Smooth muscle cell (in vitro differentiated cells): ENCODE data around the gene LDLRAD3. TPM values are rescaled to one million over a fixed set of nuclear protein-coding genes. Genes with fewer than 3 reads are reported as not detected.

Source experiments
- DNase-seq: peaks from one replicate; lab custom pipeline; 2025; ENCODE audit not compliant: unreplicated experiment; lab: John Stamatoyannopoulos, UW
- H2AFZ ChIP-seq: fragments of 200-600 bp; sonication (generic); 2 replicates; pipeline ENCODE4 v1.6.0; 2016; ENCODE audit warnings: antibody characterized with exemption, low read depth, mild to moderate bottlenecking
- H3F3A ChIP-seq: fragments of 200-600 bp; sonication (generic); 2 replicates; pipeline ENCODE4 v1.6.0; 2017; ENCODE audit warnings: antibody characterized with exemption, low read depth
- H3K27ac ChIP-seq: fragments of 200-600 bp; sonication (generic); 2 replicates; pipeline ENCODE4 v1.5.1; 2016; ENCODE audit warnings: low read depth, mild to moderate bottlenecking
- H3K27me3 ChIP-seq: fragments of 200-600 bp; sonication (generic); 2 replicates; pipeline ENCODE4 v1.6.1; 2016; ENCODE audit warnings: low read depth, mild to moderate bottlenecking
- H3K36me3 ChIP-seq: fragments of 200-600 bp; sonication (generic); 2 replicates; pipeline ENCODE4 v1.5.1; 2016; ENCODE audit warnings: low read depth
- H3K4me1 ChIP-seq: fragments of 200-600 bp; sonication (generic); 2 replicates; pipeline ENCODE4 v1.5.1; 2016; ENCODE audit warnings: low read depth
- H3K4me2 ChIP-seq: fragments of 200-600 bp; sonication (generic); 2 replicates; pipeline ENCODE4 v1.6.0; 2016; ENCODE audit warnings: mild to moderate bottlenecking
- H3K4me3 ChIP-seq: fragments of 200-600 bp; sonication (generic); 2 replicates; pipeline ENCODE4 v1.5.1; 2016; ENCODE audit warnings: mild to moderate bottlenecking
- H3K79me2 ChIP-seq: fragments of 200-600 bp; sonication (generic); 2 replicates; pipeline ENCODE4 v1.6.0; 2016; ENCODE audit warnings: low read depth, mild to moderate bottlenecking
- H3K9ac ChIP-seq: fragments of 200-600 bp; sonication (generic); 2 replicates; pipeline ENCODE4 v1.6.0; 2016; ENCODE audit warnings: low read depth
- H3K9me3 ChIP-seq: fragments of 200-600 bp; sonication (generic); replicated peaks from 2 replicates; pipeline ENCODE4 v1.5.1; 2016; ENCODE audit warnings: low read depth
- H4K20me1 ChIP-seq: fragments of 200-600 bp; sonication (generic); 2 replicates; pipeline ENCODE4 v1.6.0; 2016; ENCODE audit warnings: low read depth
- WGBS: methylation state at CpG from one replicate; pipeline ENCODE4 v1.1.7; 2016; ENCODE audit warnings: low lambda C conversion rate; 5-methylcytosine and 5-hydroxymethylcytosine counted together
- polyA plus RNA-seq: library from polyadenylated mRNA; unstranded; fragments of >200 nt; fragmentation: Nextera tagmentation; extraction: Ambion mirVana; gene quantifications from 2 replicates; pipeline ENCODE4 v1.2.1, GENCODE V29; 2016
- total RNA-seq: library from RNA; depleted of rRNA; stranded (reverse); fragments of >200 nt; gene quantifications from 2 replicates; pipeline ENCODE4 v1.2.3, GENCODE V29; 2014
- TF ChIP-seq, protein P1 (sequence below): fragments of 200-600 bp; sonication (generic); IDR thresholded peaks from 2 replicates; pipeline ENCODE4 v1.5.1; 2017; ENCODE audit warnings: borderline replicate concordance, mild to moderate bottlenecking, antibody characterized with exemption; ENCODE audit not compliant: insufficient read depth, poor library complexity, severe bottlenecking

Gene LDLRAD3
- total and polyA plus RNA-seq, 2 experiments from 2014 or later: 6.1 to 10.0 TPM

DNA sequence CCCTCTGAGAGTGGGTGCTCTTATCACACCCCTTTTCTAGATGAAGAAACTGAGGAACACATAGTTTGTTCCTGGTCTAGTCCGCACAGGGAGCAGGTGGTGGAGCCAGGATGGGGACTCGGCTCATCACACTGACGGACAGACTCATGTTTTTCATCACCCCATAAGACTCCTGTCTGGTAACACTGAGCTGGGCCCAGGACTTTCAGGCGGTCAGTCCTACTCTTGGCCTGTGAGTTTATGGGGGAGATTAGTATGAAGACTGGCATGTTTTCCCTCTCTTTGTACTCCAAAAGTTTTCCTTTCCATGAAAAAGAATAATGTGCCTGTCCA lies 160.8 kb downstream of the LDLRAD3 start:
- Histone ChIP-seq H3K4me3 (no peak overlapping the region), H3K4me2 (peak overlapping the region; percentile 15), H2AFZ (no peak overlapping the region), H3K9ac (no peak overlapping the region), H3K27me3 (no peaks in the 10 kb centered on the region), H3K27ac (no peak overlapping the region), H3K4me1 (peaks cover 31% of the 10 kb centered on the region), H3K9me3 (no peaks in the 10 kb centered on the region), H4K20me1 (no peaks in the 10 kb centered on the region), H3K79me2 (no peaks in the 10 kb centered on the region), H3F3A (no peaks in the 10 kb centered on the region), H3K36me3 (no peaks in the 10 kb centered on the region)
- TF ChIP-seq, protein P1, sequence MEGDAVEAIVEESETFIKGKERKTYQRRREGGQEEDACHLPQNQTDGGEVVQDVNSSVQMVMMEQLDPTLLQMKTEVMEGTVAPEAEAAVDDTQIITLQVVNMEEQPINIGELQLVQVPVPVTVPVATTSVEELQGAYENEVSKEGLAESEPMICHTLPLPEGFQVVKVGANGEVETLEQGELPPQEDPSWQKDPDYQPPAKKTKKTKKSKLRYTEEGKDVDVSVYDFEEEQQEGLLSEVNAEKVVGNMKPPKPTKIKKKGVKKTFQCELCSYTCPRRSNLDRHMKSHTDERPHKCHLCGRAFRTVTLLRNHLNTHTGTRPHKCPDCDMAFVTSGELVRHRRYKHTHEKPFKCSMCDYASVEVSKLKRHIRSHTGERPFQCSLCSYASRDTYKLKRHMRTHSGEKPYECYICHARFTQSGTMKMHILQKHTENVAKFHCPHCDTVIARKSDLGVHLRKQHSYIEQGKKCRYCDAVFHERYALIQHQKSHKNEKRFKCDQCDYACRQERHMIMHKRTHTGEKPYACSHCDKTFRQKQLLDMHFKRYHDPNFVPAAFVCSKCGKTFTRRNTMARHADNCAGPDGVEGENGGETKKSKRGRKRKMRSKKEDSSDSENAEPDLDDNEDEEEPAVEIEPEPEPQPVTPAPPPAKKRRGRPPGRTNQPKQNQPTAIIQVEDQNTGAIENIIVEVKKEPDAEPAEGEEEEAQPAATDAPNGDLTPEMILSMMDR: no peak
- no peak for DNase-seq
- WGBS: 55% methylated on average over 4 of the region's 4 CpGs

GRCh38 chr11:36105743-36106581 lies 162.1 kb downstream of the LDLRAD3 start:
- Histone ChIP-seq H2AFZ (no peak overlapping the region), H4K20me1 (no peaks in the 10 kb centered on the region), H3K4me2 (no peak overlapping the region), H3K9ac (no peak overlapping the region), H3K4me1 (peaks cover 41% of the 10 kb centered on the region), H3K36me3 (no peaks in the 10 kb centered on the region), H3F3A (no peaks in the 10 kb centered on the region), H3K9me3 (no peaks in the 10 kb centered on the region), H3K27ac (no peak overlapping the region), H3K79me2 (no peaks in the 10 kb centered on the region), H3K27me3 (no peaks in the 10 kb centered on the region), H3K4me3 (no peak overlapping the region)
- 94% methylated on average over 9 of the region's 9 CpGs for WGBS
- TF ChIP-seq, protein P1: no peak
- no peak for DNase-seq

DNA sequence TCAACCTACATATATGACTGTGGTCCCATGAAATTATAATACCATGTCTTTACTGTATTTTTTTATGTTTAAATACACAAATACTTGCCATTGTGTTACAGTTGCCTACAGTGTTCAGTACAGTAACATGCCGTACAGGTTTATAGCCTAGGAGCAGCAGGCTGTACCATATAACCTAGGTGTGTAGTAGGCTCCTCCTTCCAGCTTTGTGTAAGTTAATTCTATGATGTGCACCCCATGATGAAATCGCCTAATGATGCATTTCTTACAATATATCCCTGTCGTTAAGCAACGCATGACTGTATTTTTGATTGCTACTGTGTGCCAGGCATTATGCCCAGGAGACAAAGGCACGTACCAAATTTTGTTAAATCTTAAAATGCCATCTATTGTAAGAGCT lies 163.7 kb downstream of the LDLRAD3 start:
- no peak for DNase-seq
- H3K9ac ChIP-seq: no peak overlapping the region
- H3F3A ChIP-seq: no peaks in the 10 kb centered on the region
- no peaks in the 10 kb centered on the region for H3K79me2 ChIP-seq
- H3K27ac ChIP-seq: no peak overlapping the region
- H3K36me3 ChIP-seq: no peaks in the 10 kb centered on the region
- H2AFZ ChIP-seq: no peak overlapping the region
- no peaks in the 10 kb centered on the region for H3K27me3 ChIP-seq
- H3K4me2 ChIP-seq: no peak overlapping the region
- TF ChIP-seq, protein P1: no peak
- H3K4me3 ChIP-seq: no peak overlapping the region
- 96% methylated on average over 5 of the region's 5 CpGs for WGBS
- peaks cover 45% of the 10 kb centered on the region for H3K4me1 ChIP-seq
- no peaks in the 10 kb centered on the region for H3K9me3 ChIP-seq
- no peaks in the 10 kb centered on the region for H4K20me1 ChIP-seq
